Uterus (tissue), 4 donors: ENCODE results near the gene NUDT5. TPM values are rescaled to one million over a fixed set of nuclear protein-coding genes. Genes with fewer than 3 reads are reported as not detected.

ENCODE experiments used
- DNase-seq, 2 donors: peaks; one replicate each; pipeline ENCODE4 v3.0.0-alpha.2; 2019 to 2020
- H3K27ac ChIP-seq, 2 donors: fragments of 200-600 bp; sonication (generic); 1 replicate in 1 of 2; 2 replicates in 1 of 2; pipeline ENCODE4 v1.5.1; 2016 to 2018
- H3K27me3 ChIP-seq, 2 donors: fragments of 200-600 bp; sonication (generic); one replicate each; pipeline ENCODE4 v1.5.1; 2018 to 2019; ENCODE audit warnings: control low read depth in 1 of 2
- H3K36me3 ChIP-seq, 2 donors: fragments of 200-600 bp; sonication (generic); one replicate each; pipeline ENCODE4 v1.5.1; 2019; ENCODE audit warnings: control low read depth in 1 of 2
- H3K4me1 ChIP-seq, 2 donors: fragments of 200-600 bp; sonication (generic); one replicate each; pipeline ENCODE4 v1.5.1; 2018 to 2019; ENCODE audit warnings: control low read depth in 1 of 2
- H3K4me3 ChIP-seq, 2 donors: fragments of 200-600 bp; sonication (generic); 1 replicate in 1 of 2; 2 replicates in 1 of 2; pipeline ENCODE4 v1.5.1; 2018 to 2019; ENCODE audit warnings: mild to moderate bottlenecking in 1 of 2
- H3K9me3 ChIP-seq, 2 donors: fragments of 200-600 bp; sonication (generic); one replicate each; pipeline ENCODE4 v1.5.1; 2019; ENCODE audit warnings: control low read depth in 1 of 2
- CTCF ChIP-seq, 4 experiments: fragments of 200-600 bp in 2 of 4; fragments of 450-650 bp in 2 of 4; sonication (generic) in 2 of 4; IDR thresholded peaks; one replicate each; pipeline ENCODE4 v1.5.1; 2016 to 2019; ENCODE audit warnings: antibody characterized with exemption in 4 of 4, mild to moderate bottlenecking in 2 of 4, moderate library complexity in 1 of 4
- POLR2A ChIP-seq, 2 donors: fragments of 450-650 bp; IDR thresholded peaks; one replicate each; pipeline ENCODE4 v1.6.1; 2016; ENCODE audit warnings: antibody characterized with exemption in 2 of 2, mild to moderate bottlenecking in 1 of 2, moderate library complexity in 1 of 2
- intact Hi-C: fragments of 100-400 bp; cut with DNase I; formaldehyde crosslinking; loops from one replicate; pipeline ENCODE4 v1.15.1; 2023; ENCODE audit warnings: low total_unique reads
- total RNA-seq, 4 donors: library from RNA; depleted of rRNA in 3 of 4; stranded (reverse); fragments of >200 nt in 3 of 4; gene quantifications; one replicate each; pipeline versions ENCODE4 v1.1.0 to v1.2.4, GENCODE V29; 2014 to 2023
- donor health status: DM: yes; HTN: yes; CAD: no.

Gene NUDT5
- total RNA-seq, 4 donors from 2014 or later = 15.6 to 39.0 (median 33.8) TPM

DNA sequence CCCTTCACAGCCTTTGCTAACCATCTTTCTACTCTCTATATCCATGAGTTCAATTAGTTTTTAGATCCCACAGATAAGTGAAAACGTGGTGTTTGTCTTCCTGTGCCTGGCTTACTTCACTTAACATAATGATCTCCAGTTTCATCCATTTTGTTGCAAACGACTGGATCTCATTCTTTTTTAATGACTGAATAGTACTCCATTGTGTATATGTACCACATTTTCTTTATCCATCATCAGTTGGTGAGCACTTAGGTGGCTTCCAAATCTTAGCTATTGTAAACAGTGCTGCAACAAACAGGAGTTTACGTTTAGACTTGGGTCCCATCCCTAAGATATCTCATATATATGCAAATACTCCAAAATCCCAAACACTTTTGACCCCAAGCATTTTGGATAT, 9.4 kb upstream of the NUDT5 start:
- no peaks in the 10 kb centered on the region for H3K4me1 ChIP-seq
- no peaks in the 10 kb centered on the region for H3K27me3 ChIP-seq
- intact Hi-C loops = no loop called here
- no peak overlapping the region for H3K27ac ChIP-seq
- H3K9me3 ChIP-seq = no peaks in the 10 kb centered on the region
- H3K36me3 ChIP-seq = no peaks in the 10 kb centered on the region
- TF ChIP-seq CTCF (IDR thresholded peaks at IDR 0.05) = no peak
- no peak for TF ChIP-seq POLR2A (IDR thresholded peaks at IDR 0.05)
- no peak overlapping the region for H3K4me3 ChIP-seq
- no peak for DNase-seq

GRCh38 chr10:12202226-12202625, 6.5 kb upstream of the NUDT5 start:
- intact Hi-C loops = no loop called here
- TF ChIP-seq CTCF (IDR thresholded peaks at IDR 0.05) (no peak), POLR2A (IDR thresholded peaks at IDR 0.05) (no peak)
- H3K9me3 ChIP-seq = no peaks in the 10 kb centered on the region
- H3K4me1 ChIP-seq = no peaks in the 10 kb centered on the region
- no peaks in the 10 kb centered on the region for H3K36me3 ChIP-seq
- no peak overlapping the region for H3K4me3 ChIP-seq
- no peak overlapping the region for H3K27ac ChIP-seq
- H3K27me3 ChIP-seq = no peaks in the 10 kb centered on the region
- no peak for DNase-seq

DNA sequence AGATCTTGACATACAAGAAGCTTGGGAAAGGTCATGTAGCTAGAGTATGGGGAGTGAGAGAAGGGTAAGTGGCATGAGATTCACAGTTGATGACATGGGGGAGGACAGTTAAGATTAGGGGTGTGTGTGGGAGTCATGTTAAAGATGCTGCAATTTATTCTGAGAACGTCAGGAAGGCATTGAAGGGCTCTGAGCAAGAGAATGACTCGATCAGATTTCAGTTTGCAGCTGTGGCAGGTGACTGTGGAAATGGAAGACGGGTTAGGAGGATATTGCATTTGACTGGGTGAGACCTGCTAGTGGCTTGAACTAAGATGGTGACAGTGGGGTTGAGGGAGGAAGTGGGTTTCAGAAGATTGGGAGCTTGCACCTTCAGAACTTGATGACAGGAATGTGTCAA, 5.9 kb upstream of the NUDT5 start:
- Histone ChIP-seq H3K4me3 (no peak overlapping the region), H3K9me3 (no peaks in the 10 kb centered on the region), H3K4me1 (no peaks in the 10 kb centered on the region), H3K27ac (no peak overlapping the region), H3K27me3 (no peaks in the 10 kb centered on the region), H3K36me3 (no peaks in the 10 kb centered on the region)
- DNase-seq = no peak
- intact Hi-C loops = no loop called here
- TF ChIP-seq CTCF (IDR thresholded peaks at IDR 0.05) (no peak), POLR2A (IDR thresholded peaks at IDR 0.05) (no peak)

DNA sequence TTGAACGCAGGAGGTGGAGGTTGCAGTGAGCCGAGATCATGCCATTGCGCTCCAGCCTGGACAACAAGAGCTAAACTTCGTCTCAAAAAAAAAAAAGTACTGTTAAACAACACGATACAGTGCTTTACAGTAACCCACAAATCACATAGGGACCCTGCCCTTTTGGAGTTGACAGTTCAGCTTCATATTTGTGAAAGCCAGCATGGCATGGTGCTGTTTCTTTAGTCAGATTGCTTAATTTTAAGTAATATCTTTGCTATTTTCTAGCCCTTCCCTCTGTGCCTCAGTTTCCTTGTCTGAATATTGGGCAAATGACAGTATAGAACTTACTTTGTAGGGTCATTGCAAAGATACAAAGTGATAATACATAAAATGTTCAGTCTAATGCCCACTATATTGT, 5.2 kb upstream of the NUDT5 start:
- no peaks in the 10 kb centered on the region for H3K36me3 ChIP-seq

GRCh38 chr10:12198156-12198555, 2.5 kb upstream of the NUDT5 start:
- intact Hi-C loops = no loop called here
- no peak overlapping the region for H3K27ac ChIP-seq
- no peak overlapping the region for H3K4me3 ChIP-seq
- no peaks in the 10 kb centered on the region for H3K9me3 ChIP-seq
- TF ChIP-seq CTCF (IDR thresholded peaks at IDR 0.05) (no peak), POLR2A (IDR thresholded peaks at IDR 0.05) (no peak)
- DNase-seq = no peak
- H3K36me3 ChIP-seq = no peaks in the 10 kb centered on the region
- no peaks in the 10 kb centered on the region for H3K27me3 ChIP-seq
- peaks cover 0 to 11% of the 10 kb centered on the region in 2 donors for H3K4me1 ChIP-seq

More for the DNA sequence above, 5.2 kb upstream of the NUDT5 start:
- H3K9me3 ChIP-seq = no peaks in the 10 kb centered on the region
- H3K4me1 ChIP-seq = no peaks in the 10 kb centered on the region
- intact Hi-C loops = no loop called here
- H3K27ac ChIP-seq = no peak overlapping the region
- TF ChIP-seq POLR2A (IDR thresholded peaks at IDR 0.05) (no peak), CTCF (IDR thresholded peaks at IDR 0.05) (no peak)
- H3K4me3 ChIP-seq = no peak overlapping the region
- no peaks in the 10 kb centered on the region for H3K27me3 ChIP-seq
- no peak for DNase-seq
